ENCODE measurements around the gene RAD51AP1. TPM values are rescaled to one million over a fixed set of nuclear protein-coding genes. Genes with fewer than 3 reads are reported as not detected.

The RAD51AP1 gene
- total and polyA plus RNA-seq, 2 of the 8 experiments (the other 6 are each of a cell fraction or from before 2014, with no cell fraction given): 29.7 to 48.3 TPM

- Histone ChIP-seq H3K27ac (ENCODE audit: low read depth, low read length) (no peak overlapping the region), H3K4me1 (replicated peaks in 1 of 4; ENCODE audit: control insufficient read depth in 3 of 4, insufficient read depth in 4 of 4, low read length in 3 of 4) (peaks cover 2 to 6% (median 4%) of the 10 kb centered on the region in 4 experiments), H3K4me2 (ENCODE audit: insufficient read depth in 1 of 2, low read depth in 2 of 2, low read length in 2 of 2) (no peak overlapping the region), H3K9me3 (ENCODE audit: insufficient read depth in 2 of 2, low read depth in 1 of 2, low read length in 1 of 2) (no peaks in the 10 kb centered on the region), H3K4me3 (ENCODE audit: extremely low read depth in 1 of 4, insufficient read depth in 2 of 4, low read depth in 3 of 4, low read length in 4 of 4) (no peak overlapping the region), H3K9ac (replicated peaks in 1 of 4; ENCODE audit: extremely low read depth in 1 of 4, low read depth in 3 of 4, low read length in 3 of 4) (no peak overlapping the region), H4K5ac (ENCODE audit: insufficient read length, low read depth, low read length) (no peak overlapping the region), H2BK12ac (ENCODE audit: low read depth, low read length) (no peak overlapping the region), H4K20me1 (replicated peaks in 1 of 2; ENCODE audit: control insufficient read depth in 1 of 2, insufficient read depth in 2 of 2, low read length in 2 of 2) (no peaks in the 10 kb centered on the region), H3K79me1 (ENCODE audit: low read depth, low read length) (no peaks in the 10 kb centered on the region), H2BK20ac (ENCODE audit: low read length) (no peak overlapping the region), H3K23ac (ENCODE audit: insufficient read length) (no peak overlapping the region), H4K91ac (replicated peaks; ENCODE audit: insufficient read length, low read length) (no peak overlapping the region), H2BK120ac (replicated peaks; ENCODE audit: low read depth, low read length) (no peak overlapping the region), H2BK15ac (ENCODE audit: low read length) (no peak overlapping the region), H3K18ac (ENCODE audit: extremely low read depth, low read length) (no peak overlapping the region), H3K79me2 (ENCODE audit: control insufficient read depth in 1 of 2, insufficient read depth in 2 of 2, low read length in 2 of 2) (no peaks in the 10 kb centered on the region), H2AK5ac (ENCODE audit: low read depth, low read length) (no peak overlapping the region), H2BK5ac (ENCODE audit: low read depth, low read length) (no peak overlapping the region), H3K14ac (ENCODE audit: insufficient read length) (no peak overlapping the region), H3K23me2 (ENCODE audit: low read depth, low read length) (peaks cover 4% of the 10 kb centered on the region; the same call in 1 of the 2 replicates), H3K56ac (replicated peaks; ENCODE audit: insufficient read length, low read depth, low read length) (no peak overlapping the region), H3K27me3 (replicated peaks in 1 of 4; ENCODE audit: control insufficient read depth in 3 of 4, extremely low read depth in 1 of 4, insufficient read depth in 3 of 4, low read length in 3 of 4) (peaks cover 1 to 10% (median 10%) of the 10 kb centered on the region in 4 experiments), H3K4ac (replicated peaks; ENCODE audit: insufficient read length, low read depth, low read length) (no peak overlapping the region), H2AFZ (ENCODE audit: low read length) (no peak overlapping the region), H4K8ac (ENCODE audit: extremely low read depth, insufficient read depth, low read length) (no peak overlapping the region), H3K36me3 (ENCODE audit: control insufficient read depth in 2 of 4, insufficient read depth in 4 of 4, low read length in 3 of 4) (peaks cover 10 to 38% (median 23%) of the 10 kb centered on the region in 4 experiments; a peak in 7 of 8 replicates)
- FAIRE-seq (no peak), DNase-seq (ENCODE audit: low read depth in 1 of 2, low spot score in 2 of 2) (no peak)
- 95% methylated on average over 2 of the region's 2 CpGs; no CpG with 5 or more reads in 1 of the 2 experiments for WGBS, 2 experiments (ENCODE audit: extremely low coverage in 1 of 2, insufficient coverage in 1 of 2, insufficient read length in 1 of 2, insufficient replicate concordance in 2 of 2, low coverage in 1 of 2, low lambda C conversion rate in 2 of 2, missing lambda C conversion rate in 1 of 2)
- ChIA-PET CTCF (ENCODE audit: partially characterized antibody) (no interaction called here), POLR2A (ENCODE audit: partially characterized antibody) (interaction anchor here (1.2 kb wide), 1 partner anchor 13 kb away, joined by 3 read pairs; no protein-coding TSS in a partner anchor)
- TF ChIP-seq CBX8 (IDR thresholded peaks at IDR 0.05; ENCODE audit: borderline replicate concordance, low read depth, low read length): no peak
- TF ChIP-seq NRF1 (IDR thresholded peaks at IDR 0.05; ENCODE audit: low read depth, low read length): no peak
- TF ChIP-seq CREB1 (IDR thresholded peaks at IDR 0.05): no peak
- TF ChIP-seq RBBP5 (IDR thresholded peaks at IDR 0.05; ENCODE audit: borderline replicate concordance, low read depth, low read length): no peak
- TF ChIP-seq PHF8 (conservative IDR thresholded peaks at IDR 0.05; ENCODE audit: low read depth, low read length): no peak
These were observed 19.5 kb downstream of the RAD51AP1 start for GRCh38 chr12:4558171-4558570.
